GM19240 (cell line): ENCODE measurements around the gene TMEM63C.

ENCODE experiments used
- DNase-seq: peaks from one replicate; pipeline ENCODE4 v3.0.0; 2011; ENCODE audit warnings: low spot score; ENCODE audit not compliant: insufficient read length

TMEM63C gene, protein sequence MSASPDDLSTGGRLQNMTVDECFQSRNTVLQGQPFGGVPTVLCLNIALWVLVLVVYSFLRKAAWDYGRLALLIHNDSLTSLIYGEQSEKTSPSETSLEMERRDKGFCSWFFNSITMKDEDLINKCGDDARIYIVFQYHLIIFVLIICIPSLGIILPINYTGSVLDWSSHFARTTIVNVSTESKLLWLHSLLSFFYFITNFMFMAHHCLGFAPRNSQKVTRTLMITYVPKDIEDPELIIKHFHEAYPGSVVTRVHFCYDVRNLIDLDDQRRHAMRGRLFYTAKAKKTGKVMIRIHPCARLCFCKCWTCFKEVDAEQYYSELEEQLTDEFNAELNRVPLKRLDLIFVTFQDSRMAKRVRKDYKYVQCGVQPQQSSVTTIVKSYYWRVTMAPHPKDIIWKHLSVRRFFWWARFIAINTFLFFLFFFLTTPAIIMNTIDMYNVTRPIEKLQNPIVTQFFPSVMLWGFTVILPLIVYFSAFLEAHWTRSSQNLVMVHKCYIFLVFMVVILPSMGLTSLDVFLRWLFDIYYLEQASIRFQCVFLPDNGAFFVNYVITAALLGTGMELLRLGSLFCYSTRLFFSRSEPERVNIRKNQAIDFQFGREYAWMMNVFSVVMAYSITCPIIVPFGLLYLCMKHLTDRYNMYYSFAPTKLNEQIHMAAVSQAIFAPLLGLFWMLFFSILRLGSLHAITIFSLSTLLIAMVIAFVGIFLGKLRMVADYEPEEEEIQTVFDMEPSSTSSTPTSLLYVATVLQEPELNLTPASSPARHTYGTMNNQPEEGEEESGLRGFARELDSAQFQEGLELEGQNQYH

DNA sequence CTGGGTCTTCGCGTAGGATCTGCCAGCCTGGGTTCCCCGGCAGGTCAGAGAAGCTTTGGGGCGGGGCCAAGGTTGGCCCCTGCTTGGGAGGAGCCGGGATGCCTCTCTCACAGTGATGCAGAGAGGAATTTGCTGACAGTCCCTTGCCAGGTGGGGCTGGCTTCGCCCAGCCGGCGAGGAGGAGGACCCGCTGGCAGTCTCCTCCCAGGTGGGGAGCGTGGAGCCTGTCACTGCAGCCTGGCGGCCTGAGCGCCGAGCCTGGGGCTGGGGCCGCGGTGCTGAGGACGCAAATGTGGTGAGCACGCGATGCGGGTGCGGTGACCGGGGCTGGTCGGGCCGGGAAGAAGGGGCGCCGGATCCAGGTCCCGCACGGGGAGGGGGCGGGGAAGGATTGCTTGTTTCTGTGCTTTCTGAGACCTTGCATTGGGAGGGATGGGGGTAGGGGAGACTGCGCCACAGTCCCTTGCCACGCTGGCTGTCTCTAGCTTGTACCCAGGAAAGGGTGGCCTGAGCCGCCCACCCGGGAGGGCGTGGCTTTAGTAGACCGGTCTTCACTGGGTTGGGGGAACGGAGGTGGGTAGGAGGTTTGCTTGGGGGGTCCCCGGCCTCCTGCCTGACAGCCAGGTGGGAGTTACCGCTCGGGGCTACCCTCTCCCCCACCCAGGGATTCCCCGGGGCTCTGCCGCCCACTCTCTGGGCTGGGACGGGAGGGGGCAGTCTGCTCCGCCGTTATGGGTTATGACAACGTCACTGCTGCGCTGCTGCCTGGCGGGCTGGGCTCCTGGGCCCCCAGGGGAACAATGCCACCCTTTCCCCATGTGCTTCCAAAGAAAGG lies at the start of gene TMEM63C:
Gene TMEM63C, plus strand, starts transcription at position 196 of the 835 bp plus-strand sequence. CDS start 37,016 bp downstream, outside the sequence.
- no peak for DNase-seq

DNA sequence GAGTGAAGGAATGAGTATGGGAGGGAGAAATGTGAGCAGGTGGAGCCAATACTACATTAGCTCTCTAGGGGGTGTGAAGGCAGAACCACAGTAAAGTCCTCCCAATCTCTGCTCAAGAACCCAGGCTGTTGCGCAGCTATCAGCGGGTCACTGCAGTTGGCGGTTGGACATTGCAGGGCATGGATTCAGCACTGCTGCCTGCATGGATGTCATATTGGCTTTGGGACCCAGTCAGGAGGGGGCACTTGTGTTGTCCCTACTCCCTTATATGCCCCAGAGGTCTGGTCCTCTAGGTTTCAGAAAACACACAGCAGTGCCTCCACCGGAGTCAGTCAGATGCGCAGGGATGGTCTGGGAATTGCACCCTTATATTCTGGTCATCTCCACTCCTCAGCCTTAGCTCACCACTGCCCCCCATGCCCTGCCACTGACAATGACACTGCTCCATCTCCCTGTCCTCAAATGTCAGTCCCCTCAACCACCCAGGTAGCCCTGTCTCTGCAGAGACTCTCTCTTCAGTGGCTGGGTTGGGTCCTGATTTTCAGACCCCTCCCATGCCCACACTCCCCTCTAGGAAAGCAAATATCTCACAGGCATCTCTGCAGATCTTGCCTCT lies 49.6 kb upstream of the TMEM63C start:
- DNase-seq: no peak

DNA sequence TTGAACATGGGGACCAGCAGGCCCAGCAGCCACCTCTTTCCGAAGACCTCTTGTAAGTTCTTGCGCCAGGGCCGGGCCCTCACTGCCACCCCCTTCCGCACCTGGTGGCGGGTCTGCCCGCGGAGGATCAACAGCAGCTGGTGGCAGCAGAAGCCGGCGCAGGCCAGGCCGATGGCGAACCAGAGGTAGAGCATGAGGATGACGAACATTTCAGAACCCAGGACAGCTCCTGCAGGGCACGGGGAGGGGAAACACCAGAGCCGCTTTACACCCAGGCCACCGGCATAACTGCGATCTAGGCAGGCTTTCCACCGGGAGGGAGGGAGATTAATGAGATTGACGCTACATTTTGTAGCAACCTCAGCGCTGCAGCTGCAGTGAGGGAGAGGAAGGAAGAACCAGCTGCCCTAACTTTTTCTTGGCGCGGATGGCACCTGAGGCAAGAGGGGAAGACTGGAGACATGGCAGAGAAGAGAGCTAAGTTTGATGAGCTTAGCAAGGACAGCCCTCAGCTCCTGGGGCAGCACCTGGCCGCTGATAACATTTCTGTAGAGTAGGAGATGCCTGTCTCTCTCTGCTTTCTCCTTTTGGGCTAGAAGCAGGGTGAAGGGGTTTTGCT lies 47.8 kb upstream of the TMEM63C start:
- DNase-seq: peak; percentile 71

DNA sequence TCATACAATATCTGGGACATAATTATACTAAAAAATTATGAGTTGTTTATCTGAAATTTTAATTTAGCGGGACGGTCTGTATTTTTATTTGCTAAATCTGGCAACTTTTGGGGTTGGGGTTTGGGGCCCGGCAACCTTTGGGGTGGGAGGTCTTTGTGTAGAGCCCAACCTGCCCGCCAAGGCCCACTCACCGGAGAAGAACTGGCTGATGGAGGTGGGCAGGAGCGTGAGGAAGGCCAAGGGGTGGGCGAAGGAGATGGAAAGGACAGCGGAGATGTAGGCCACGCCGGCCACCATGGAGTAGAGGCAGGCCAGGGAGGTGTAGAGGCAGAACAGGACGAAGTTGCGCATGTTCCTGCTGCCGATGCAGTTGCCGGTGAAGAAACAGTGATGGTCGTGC lies 42.6 kb upstream of the TMEM63C start:
- no peak for DNase-seq

DNA sequence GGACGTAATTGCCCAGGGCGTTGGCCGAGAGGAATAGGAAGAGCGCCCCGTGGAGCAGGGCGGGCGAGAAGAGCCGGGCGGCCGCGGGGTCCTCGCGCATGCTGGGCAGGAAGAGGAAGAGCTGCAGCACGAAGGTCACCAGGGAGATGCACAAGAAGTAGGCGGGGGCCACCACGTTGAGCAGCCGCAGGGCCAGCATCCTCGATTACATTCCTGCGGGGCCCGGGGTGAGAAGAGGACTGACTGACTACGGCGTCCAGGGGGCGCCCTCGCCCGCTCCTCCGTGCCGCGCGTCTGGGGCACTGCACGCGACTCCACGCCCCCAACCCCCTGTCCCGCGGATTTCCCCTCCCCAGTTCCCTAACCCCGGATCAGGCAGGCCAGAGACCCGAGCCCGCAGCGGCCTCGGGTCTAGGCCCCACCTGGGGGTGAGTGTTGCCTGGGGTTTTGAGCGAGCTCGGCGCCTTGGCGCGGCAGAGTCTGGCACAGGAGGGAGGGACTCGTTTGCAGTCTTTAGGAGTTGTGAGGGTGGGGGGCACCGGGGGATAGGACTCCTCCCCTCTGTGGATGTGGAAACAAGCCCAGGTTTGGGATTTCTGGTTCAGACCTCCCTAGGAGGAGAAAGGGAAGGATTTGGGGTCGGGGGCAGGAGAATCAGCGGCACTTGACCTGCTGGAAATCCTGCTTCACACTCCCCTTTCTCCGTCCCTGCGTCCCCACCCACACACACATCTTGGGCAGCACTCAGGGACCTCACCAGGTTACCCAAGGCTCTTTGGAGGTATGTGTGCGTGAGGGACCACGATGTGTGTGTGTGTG lies 41.8 kb upstream of the TMEM63C start:
- no peak for DNase-seq

DNA sequence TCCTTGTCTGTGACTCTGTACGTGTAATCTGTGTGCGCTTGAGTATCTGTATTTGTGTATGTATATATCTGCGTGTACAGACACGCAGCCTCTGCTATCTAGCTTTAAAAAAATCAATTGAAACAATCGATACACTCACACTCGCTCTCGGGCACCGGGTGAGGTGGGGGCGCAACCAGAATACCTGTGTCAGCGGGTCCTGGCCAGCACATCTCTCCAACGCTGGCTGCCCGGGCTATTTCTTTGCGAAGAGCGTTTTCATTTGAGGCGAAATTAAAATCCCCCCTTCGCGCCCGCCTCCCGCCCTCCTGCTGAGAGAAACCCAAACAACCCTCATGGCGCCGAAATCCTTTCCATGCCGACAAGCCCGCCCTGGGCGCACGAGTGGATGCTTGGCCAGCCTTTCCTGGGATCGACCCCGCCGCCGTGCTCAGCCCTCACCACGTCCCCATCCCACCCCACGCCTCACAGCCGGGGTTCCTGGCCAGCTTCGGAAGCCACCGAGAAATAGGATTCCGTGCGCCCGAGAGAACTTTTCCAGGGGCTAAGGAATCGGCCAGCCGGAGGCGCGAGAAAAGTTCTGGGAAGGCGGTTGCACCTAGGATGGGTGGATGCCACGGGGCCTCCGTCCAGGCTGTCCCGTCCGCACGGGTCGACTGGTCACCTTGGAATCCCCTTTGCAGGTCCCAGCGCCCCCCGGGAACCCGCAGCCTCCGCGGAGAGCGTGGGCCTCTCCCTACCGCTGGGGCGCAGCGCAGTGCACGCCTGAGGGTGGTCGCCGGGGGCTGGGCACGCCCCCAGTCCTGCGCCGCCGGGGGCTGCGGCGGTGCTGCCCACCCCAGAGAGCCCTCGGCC lies 41.0 kb upstream of the TMEM63C start:
- no peak for DNase-seq

DNA sequence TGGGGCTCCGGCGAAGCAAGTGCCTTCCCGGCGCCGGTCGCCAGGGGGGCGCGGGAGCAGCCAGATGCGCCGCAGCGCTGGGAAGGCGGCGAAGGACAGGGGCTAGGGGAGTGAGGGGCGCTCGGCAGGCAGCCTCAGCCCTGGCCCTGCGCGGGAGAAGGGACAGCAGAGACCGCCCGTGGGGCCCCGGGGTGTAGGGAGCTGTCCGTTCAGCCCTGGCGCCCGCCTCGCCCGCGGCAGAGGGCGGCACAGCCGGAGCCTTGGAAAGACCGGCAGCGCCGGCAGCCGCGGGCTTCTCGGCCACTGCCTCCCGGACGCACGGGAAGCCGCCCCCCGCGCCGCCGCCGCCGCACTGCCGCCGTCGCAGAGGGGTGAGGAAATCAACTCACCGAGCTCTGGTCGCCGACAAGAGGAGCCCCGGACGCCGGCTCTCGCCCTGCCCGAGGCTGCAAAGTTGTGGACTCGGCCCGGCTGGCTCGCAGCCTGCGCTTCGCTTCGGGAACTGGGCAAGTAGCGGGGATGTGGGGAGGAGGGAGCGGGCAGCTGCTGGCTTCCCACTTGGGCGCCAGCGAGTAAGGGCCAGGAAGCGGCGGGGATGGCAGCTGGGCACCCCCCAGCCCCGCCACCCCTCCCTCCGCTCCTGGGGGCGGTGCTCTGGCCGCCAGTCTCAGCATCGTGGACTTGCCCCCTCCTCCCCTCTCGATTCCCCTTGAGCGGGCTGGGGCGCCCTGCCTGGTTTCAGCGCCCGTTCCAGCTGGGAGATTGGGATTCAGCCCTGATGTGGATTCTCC lies 40.2 kb upstream of the TMEM63C start, which contains the start of gene ZDHHC22:
Gene ZDHHC22, minus strand, starts transcription at position 578 of the 791 bp plus-strand sequence. CDS start 2,053 bp downstream, outside the sequence.
- no peak for DNase-seq

DNA sequence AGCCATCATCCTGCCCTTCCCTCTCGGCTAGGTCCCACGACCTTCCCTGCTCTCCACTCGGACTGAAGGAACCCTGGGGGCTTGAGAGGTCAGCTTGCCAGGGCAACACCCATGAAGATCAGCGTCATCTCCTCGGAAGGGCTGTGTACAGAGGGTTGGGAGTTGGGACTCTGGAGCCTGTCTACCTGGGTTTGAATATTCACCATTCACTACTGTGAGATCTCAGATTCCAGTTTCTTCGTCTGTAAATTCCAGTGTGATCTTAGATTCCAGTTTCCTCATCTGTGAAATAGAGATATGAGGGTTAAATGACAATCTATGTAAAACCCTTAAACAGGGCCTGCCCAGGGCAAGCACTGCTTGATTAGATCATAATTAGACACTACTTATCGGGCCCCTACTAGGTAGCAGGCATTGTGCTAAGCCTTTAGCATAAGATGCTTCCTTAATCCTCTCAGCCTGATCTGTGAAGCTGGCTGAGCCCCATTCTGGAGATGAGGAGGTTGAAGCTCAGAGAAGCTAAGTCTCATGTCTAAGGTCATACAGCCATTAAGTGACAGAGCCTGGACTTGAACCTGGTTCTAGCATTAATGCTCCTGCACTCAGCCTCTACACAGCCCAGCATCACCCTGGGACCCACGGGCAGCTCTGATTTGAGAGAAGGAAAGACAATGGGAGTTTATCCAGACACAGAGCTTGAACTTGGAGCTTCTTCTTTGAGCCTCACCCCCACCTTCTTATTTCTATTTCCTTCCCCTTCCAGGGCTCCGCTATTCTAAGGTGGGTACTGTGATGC lies 39.4 kb upstream of the TMEM63C start:
- no peak for DNase-seq

DNA sequence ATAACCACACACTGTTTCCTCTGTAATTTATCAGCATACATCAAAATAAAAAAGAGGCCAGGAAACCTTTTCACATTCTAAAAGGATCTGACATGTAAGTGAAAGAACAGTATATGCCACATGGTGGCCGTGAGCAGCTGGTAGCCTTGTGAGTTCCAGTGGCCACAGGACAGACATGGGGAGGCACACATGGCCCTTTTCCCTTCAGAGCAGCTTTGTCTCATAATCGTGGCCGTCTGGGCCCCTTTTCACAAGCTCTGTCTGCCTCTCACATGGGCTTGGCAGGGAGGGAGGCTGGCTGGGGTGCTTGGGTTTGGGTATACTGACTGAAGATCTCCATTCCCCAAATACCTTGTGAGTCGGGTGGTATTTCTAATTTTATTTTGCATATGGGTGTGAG lies 38.5 kb upstream of the TMEM63C start:
- DNase-seq: no peak

DNA sequence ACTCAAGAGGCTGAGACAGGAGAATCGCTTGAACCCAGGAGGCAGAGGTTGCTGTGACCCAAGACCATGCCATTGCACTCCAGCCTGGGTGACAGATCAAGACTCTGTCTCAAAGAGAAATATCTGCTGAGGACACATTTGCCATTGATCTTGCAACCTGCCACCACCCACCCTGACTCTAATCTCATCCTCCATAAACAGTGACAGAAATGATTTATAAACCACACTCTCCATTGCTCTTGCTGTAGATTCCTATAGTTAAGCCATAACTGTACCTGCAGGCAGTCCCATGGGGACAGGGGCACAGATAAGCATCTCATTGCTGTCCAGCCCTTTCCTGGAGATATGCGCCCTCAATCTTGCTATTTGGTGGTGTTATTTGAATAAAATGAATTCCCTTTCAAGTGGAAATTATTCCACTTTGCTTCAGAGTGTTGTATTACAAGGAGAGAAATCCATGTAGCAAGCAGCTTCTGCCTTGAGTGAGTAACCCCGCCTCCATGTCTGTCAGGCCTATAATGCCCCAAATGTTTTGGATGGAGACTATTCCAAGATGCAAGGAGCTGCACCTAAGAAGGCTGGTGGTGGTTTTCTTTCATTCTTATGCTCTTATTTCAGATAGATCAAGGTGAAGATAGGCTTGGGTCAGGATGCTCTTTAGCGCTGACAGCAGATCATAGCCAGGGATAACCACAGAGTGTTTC lies 37.0 kb upstream of the TMEM63C start:
- DNase-seq: no peak

DNA sequence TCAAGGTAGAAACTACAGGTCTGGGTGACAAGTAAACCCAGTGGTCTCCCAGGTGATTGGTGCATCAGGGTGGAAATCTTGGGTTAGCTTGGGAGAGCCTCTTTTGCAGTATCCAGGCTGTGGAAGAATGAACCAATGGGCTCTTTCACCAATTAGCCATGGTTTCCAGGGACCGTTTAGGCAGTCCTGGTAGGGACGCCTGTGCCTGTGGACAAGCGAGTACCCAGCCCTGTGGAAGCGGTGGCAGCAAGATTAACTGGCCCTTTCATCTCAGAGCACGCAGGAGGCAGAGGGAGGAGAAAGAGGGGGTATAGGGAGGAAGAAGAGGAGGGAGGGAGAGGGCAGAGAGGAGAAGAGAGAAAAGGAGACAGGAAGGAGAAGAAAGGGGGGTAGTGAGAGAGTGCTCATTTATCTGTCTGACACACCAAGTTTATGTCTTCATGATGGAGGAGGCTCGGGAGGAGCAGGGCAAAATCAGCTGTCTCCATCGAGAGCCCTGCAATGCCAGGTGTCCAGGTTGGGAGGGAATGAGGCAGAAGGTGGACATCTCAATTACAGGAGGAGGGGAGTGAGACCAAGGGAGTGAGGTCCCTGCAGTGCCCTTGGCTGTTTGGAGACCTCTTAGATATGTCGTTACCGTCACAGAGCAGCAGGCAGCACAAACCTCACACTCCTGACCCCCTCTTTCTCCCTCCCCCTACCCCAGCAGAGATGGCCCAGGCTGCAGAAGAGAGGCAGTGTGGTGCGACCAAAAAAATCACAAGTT lies 35.4 kb upstream of the TMEM63C start:
- no peak for DNase-seq

DNA sequence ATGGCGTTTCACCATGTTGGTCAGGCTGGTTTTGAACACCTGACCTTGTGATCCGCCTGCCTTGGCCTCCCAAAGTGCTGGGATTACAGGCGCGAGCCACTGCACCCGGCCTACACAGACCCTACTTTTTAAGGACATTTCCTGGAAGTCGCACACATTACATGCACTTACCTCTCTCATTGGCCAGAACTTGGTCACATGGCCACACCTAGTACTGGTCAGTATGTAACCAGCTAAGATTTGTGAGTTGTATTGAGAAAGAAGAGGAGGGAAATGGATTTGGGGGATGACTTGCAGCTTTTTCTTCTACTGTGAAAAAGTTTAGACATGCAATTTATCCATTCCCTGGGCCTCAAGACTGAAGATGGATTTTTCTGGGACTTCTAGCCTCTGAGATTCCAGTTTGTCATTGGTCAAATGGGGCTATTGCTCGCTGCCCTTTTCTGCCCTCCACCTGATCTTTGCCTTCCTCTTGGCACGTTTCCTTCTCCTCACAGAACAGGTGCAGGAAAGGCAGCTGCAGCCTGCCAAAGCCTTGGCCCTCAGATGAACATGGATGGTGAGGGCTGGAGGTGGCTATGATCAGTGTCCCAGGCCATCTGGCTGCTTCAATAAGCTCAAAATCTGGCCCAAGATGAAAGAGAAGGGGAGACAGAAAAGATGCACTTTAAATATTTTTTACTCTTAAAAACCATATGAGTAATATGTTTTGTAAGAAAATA lies 32.9 kb upstream of the TMEM63C start:
- DNase-seq: no peak

DNA sequence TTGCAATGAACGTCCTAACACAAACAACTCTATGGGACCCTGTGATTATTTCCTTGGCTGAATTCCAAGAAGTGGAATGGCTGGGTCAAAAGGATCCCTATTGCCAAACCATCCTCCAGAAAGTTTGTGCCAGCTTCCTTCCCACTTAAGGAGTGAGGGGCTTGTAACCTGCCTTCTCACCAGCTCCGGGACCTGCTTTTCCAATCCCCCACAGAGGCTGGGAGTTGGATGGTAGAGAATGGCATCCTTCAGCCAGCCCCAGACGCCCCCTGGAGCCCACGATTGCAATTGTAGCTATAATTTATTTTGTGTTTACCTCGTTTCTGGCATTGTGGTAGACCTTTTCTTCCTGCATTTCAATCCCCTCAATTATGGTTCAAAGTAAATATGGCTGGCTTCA lies 30.4 kb upstream of the TMEM63C start:
- DNase-seq: no peak

DNA sequence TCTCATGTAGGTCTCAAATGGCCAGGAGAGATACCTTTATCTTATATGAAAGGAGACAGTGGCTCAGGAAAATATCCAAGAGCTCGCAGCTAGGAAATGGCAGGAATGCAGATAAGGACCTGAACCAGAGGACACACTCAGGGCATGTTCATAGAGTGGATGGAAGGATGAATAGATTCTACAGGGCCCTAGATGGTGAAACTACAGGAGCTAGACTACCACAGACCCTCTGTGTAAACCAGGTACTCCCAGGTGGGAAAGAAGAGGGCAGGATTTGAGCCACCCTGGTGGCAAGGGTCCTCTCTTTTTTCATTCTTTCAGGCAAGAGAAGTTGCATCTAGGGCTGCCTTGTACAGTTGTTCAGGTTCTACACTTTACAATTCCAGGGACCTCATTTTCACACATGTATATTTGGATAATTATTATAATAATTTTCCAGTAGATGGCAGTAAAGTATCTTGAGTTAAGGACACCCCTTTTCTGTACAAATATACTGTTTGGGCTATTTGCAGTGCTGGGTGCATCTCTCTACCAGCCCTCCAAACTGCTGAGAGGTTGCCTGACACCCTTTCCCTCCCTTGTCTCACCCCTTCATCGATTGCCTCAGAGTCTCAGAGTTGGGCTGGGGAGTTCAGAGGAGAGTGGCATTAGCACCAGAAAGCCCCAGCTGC lies 29.5 kb upstream of the TMEM63C start:
- DNase-seq: no peak

DNA sequence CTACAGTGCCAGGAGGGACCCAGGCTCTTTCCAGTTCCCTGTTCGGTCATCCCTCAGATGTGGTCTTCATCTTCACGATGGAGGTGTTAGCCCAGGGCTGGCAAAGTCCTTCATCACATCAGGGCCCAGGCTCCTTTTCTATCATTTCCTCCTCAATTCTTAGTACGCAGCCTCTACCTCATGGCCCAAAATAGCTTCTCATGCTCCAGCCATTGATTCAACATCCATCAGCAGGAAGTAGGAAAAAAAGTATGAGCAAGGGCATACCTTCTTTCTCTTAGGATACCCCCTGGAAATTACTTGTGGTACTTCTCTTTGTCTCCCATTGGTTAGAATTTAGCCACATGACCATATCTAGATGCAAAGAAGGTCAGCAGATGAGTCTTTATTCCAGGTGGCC lies 27.8 kb upstream of the TMEM63C start:
- DNase-seq: no peak
